ES-I3 (cell line): Measurements from ENCODE around the gene C4orf50.
"Not testable (repeated sequence)": the region's sequence is repeated elsewhere in the genome, so short reads cannot be mapped to it uniquely, and the experiment has no call there.

Experiments
- H3K36me3 ChIP-seq: 2 replicates; pipeline ENCODE4 v1.6.1; 2013; ENCODE audit warnings: mild to moderate bottlenecking, low read length, control low read depth, moderate library complexity; ENCODE audit not compliant: insufficient read depth
- H3K4me1 ChIP-seq: 2 replicates; pipeline ENCODE4 v1.6.1; 2013; ENCODE audit warnings: mild to moderate bottlenecking, control low read depth, low read length; ENCODE audit not compliant: insufficient read depth
- H3K9ac ChIP-seq: 2 replicates; pipeline ENCODE4 v1.6.1; 2013; ENCODE audit warnings: low read depth, mild to moderate bottlenecking, low read length, moderate library complexity
- H3K9me3 ChIP-seq: 2 replicates; pipeline ENCODE4 v1.6.1; 2013; ENCODE audit warnings: mild to moderate bottlenecking, low read length, moderate library complexity; ENCODE audit not compliant: control insufficient read depth, insufficient read depth

The C4orf50 gene

GRCh38 chr4:5999356-5999755, 18.9 kb downstream of the C4orf50 start:
- Histone ChIP-seq H3K9ac (no peak overlapping the region), H3K9me3 (no peaks in the 10 kb centered on the region), H3K4me1 (no peaks in the 10 kb centered on the region), H3K36me3 (no peaks in the 10 kb centered on the region)

DNA sequence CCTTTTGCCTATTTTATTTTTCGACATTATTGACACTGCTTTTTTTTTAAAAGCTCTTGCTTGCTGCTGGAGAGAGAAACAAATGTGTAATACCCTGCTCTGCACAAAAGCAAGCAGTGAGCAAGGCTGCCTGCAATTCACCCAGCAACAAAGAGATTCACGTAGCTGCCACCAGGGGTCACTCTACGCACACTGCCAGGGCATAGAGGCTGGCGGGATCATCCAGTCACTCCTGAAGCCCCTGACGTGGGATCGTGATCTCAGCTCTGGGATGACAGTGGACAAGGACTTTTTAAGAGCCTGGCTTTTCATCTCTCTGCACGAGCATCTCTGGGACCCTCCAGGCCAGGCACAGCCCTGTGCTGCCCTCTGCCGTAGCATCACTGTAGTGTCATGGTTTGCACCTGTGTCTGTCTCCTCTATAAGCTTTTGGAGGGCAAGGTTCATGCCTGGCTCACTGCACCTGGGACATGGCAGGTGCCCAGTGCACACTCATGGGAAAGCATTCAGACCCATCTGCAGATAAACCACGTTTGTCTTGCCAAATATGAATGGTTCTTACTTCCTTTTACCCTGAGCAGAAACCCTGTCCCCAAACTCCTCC, 19.8 kb downstream of the C4orf50 start:
- H3K9me3 ChIP-seq, result no peaks in the 10 kb centered on the region
- H3K4me1 ChIP-seq, result no peaks in the 10 kb centered on the region
- H3K36me3 ChIP-seq, result no peaks in the 10 kb centered on the region
- no peak overlapping the region for H3K9ac ChIP-seq

DNA sequence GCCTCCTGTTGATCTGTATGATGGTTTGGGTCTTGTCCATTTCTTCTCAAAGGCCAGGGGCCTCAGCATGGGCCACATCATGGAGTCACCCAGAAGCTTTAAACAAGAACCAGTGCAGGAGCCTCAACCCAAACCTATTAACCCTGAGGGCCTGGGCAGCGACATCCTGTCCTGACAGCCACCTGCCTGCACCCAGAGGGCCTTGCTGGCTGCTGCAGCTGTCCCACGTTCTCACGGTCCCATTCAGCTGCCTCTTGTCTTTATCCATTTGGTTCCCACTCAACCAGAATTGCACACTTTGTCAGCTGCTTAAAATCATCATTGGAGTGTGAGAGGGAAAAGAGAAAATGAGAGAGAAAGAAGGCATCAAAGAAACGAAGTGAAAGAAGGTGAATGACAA, 21.6 kb downstream of the C4orf50 start:
- no peaks in the 10 kb centered on the region for H3K36me3 ChIP-seq

DNA sequence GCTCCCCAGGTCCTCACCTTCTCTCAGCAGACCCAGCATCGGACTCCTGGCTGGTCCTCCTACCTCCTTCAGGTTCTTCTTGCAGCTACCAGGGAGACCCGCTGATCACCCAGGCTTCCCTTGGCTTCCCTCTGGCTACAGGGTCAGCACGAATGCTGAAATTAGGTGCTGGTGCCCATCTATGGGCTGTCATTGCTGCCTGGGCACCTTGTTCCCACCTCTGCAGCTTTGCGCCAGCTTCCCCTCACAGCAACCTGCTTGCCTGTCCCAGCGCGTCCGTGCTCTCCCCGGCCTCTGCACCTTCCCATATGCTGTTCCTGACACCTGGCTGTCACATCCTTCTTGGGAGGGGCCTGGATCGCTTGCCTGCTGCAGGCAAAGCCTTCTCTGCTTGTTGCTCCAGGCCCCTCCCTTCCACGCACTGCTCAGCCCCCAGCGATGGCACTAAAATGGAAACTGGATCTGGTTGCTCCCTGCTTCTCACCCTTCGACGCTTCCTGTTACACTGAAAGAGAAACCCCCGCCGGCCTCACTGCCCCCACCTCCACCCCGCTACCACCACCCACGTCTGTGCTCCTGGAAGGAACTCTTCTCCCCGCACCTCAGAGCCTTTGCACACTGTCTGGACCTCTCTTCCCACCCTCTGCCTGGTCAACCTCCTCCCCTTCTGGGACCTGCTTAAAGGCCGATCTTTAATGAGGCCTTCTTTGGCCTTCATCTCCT, 22.2 kb downstream of the C4orf50 start:
- Histone ChIP-seq H3K9me3 (no peaks in the 10 kb centered on the region), H3K4me1 (no peaks in the 10 kb centered on the region), H3K36me3 (no peaks in the 10 kb centered on the region), H3K9ac (no peak overlapping the region)

More for the DNA sequence above, 21.6 kb downstream of the C4orf50 start:
- H3K4me1 ChIP-seq, result no peaks in the 10 kb centered on the region
- no peaks in the 10 kb centered on the region for H3K9me3 ChIP-seq
- H3K9ac ChIP-seq, result no peak overlapping the region

DNA sequence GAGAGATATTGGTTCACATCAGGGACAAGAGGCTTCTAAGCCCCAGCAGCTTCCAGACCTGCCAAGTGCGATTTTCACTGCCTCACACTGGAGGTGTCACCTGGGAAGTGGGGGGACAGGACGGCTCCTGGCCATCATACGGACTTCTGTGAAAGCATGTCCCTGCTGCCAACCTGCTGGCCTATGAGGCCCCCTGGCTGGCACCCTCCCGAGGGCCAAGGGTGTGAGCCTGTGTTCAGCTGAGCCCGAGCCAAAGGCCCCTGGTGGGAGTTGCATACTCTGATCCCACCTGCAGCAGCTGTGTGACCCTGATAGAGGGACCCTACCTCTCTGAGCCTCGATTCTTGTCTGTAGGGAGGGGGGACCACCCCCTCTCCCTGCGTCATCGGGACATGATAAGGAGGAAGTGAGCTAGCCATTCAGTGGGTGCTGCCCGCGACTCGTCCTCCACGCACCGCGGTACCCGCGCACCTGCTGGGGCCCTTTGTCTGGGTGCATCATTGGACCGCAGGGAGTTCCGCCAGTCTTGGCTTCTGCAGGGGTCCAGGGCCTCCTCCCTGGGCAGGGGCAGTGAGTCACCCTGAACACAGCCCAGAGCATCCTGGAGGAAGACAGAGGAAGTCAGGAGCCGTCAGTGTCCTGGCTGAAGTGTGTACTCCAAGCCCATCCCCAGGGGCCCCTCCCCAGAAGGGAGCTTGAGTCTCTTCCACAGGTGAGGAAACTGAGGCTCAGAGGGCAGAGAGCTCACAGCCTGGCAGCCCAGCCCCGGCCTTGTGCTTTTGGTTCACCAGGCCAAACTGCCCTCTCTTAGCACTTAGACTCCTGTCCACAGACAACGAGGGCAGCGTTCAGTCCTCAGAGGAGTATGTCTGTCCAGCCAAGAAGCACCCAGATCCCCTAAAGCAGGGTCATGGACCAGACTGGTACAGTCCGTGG, 24.1 kb downstream of the C4orf50 start:
- no peaks in the 10 kb centered on the region for H3K9me3 ChIP-seq
- no peaks in the 10 kb centered on the region for H3K36me3 ChIP-seq
- H3K9ac ChIP-seq, result no peak overlapping the region; the same call in 1 of the 2 replicates
- no peaks in the 10 kb centered on the region for H3K4me1 ChIP-seq

- H3K4me1 ChIP-seq, H3K9ac ChIP-seq, H3K36me3 ChIP-seq, H3K9me3 ChIP-seq: not testable (repeated sequence)
Measured at GRCh38 chr4:5993346-5993745, 24.9 kb downstream of the C4orf50 start.

DNA sequence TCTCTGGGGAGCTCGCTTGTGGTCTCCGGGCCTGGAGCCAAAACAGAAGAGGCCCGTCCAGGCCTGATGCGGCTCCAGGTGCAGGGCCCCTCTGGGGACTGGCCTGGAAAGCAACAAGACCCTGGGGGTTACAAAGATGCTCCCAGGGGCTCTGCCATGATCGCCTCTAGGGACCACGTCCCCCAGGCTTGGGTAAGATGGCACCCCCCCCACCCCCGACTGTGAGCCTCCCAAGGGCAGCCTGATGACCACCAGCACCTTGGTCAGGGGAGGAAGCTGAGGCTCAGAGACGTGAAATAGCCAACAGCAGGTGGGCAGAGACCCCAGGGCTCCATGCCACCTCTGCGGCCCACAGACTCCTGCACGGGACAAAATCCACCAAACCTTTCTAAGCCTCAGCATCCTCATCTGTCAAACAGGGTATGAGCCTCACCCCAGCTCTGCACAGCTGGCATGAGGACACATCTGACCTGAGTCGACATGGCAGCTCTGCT, 25.4 kb downstream of the C4orf50 start:
- Histone ChIP-seq H3K9me3 (no peaks in the 10 kb centered on the region), H3K4me1 (no peaks in the 10 kb centered on the region), H3K36me3 (no peaks in the 10 kb centered on the region), H3K9ac (no peak overlapping the region)

- H3K36me3 ChIP-seq, result no peaks in the 10 kb centered on the region
- no peaks in the 10 kb centered on the region for H3K4me1 ChIP-seq
- H3K9me3 ChIP-seq, result no peaks in the 10 kb centered on the region
- no peak overlapping the region for H3K9ac ChIP-seq
Measured at GRCh38 chr4:5992171-5992827, 25.9 kb downstream of the C4orf50 start.

GRCh38 chr4:5991405-5991804, 26.8 kb downstream of the C4orf50 start:
- Histone ChIP-seq H3K9me3 (no peaks in the 10 kb centered on the region), H3K4me1 (no peaks in the 10 kb centered on the region), H3K9ac (no peak overlapping the region)

GRCh38 chr4:5990446-5991160, 27.6 kb downstream of the C4orf50 start:
- no peaks in the 10 kb centered on the region for H3K9me3 ChIP-seq
- no peaks in the 10 kb centered on the region for H3K4me1 ChIP-seq
- H3K36me3 ChIP-seq, result no peaks in the 10 kb centered on the region
- no peak overlapping the region for H3K9ac ChIP-seq

More at GRCh38 chr4:5991405-5991804, 26.8 kb downstream of the C4orf50 start:
- H3K36me3 ChIP-seq, result no peaks in the 10 kb centered on the region

DNA sequence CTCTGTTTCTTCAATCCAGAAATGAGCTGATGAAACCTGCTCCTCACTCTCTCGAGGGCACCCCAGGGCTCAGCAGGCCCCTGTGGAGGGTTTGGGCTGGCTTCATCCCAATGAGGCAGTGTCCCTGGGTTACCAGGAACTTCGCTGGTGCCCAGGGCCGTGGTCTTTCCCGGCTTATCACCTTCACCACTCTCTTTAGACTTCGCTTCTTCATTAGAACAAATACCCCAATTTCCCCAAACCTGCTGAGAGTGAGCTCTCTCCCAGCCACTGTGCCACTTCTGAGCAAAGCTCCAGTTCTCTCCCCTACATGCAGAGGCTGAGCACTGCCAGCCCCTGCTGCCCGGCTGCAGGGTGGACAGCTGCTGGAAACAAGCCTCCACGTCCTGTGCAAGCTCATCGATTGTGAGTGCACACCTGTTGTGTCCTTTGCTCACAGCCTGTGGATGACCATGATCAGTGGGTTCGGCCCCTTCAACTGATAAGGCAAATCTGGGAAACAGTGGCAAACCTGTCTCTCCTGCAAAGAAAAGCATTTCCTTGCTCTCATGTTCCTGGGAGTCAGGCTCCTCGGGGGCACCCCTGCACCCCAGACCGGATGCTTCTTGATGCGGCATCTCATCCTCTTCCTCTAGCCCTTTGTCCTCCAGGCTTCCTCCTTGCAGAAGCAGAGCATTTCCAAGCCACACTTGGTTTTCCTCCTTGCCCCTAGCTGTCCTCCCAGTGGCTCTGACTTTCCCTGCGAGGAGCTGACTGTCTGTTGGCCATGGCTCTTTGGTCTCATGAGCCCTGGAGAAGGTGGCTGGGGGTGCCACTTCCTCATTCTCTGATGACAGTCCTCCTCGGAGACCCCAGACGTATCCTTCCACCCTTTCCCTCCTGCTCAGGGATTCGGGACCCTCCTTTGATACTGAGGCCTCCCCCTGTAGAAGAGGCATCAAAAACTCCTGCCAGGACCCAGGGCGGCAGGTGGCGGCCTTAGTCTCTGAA, 28.7 kb downstream of the C4orf50 start:
- Histone ChIP-seq H3K4me1 (no peaks in the 10 kb centered on the region), H3K36me3 (no peaks in the 10 kb centered on the region), H3K9ac (no peak overlapping the region), H3K9me3 (no peaks in the 10 kb centered on the region)

GRCh38 chr4:5988086-5988845, 30.0 kb downstream of the C4orf50 start:
- no peaks in the 10 kb centered on the region for H3K4me1 ChIP-seq
- no peaks in the 10 kb centered on the region for H3K36me3 ChIP-seq
- no peaks in the 10 kb centered on the region; the same call in 1 of the 2 replicates for H3K9me3 ChIP-seq
- no peak overlapping the region for H3K9ac ChIP-seq
